GM18858 (cell line): Measurements from ENCODE around the gene DDTL.
"Not testable (repeated sequence)": the region's sequence is repeated elsewhere in the genome, so short reads cannot be mapped to it uniquely, and the experiment has no call there.

Experiments
- ATAC-seq: cut with Tn5 transposase; IDR thresholded peaks from one replicate; pipeline ENCODE4 v1.9.1; 2021; ENCODE audit not compliant: unreplicated experiment

Gene DDTL

GRCh38 chr22:23969071-23969470 lies 2.4 kb downstream of the DDTL start:
- ATAC-seq, result no peak

GRCh38 chr22:23970201-23970641 lies 3.5 kb downstream of the DDTL start:
- no peak for ATAC-seq

- ATAC-seq, result no peak
Observed at GRCh38 chr22:23970816-23971486, 4.3 kb downstream of the DDTL start.

- ATAC-seq, result not testable (repeated sequence)
Observed at GRCh38 chr22:23971927-23972326, 5.2 kb downstream of the DDTL start.

- ATAC-seq, result peak; percentile 68
Observed at GRCh38 chr22:23974345-23974744, 7.7 kb downstream of the DDTL start, which contains the start of gene DDT. DDT (minus strand) TSS chr22:23974441; CDS start chr22:23974414, 27 bp downstream.

- ATAC-seq, result peak; percentile 16
Observed at GRCh38 chr22:23974836-23975352, 8.2 kb downstream of the DDTL start.

GRCh38 chr22:23977304-23977703 lies 10.6 kb downstream of the DDTL start:
- not testable (repeated sequence) for ATAC-seq

- ATAC-seq, result not testable (repeated sequence)
Observed at GRCh38 chr22:23979557-23980240, 13.0 kb downstream of the DDTL start, which contains the start of gene GSTT2. GSTT2 (plus strand) TSS chr22:23980134.

- not testable (repeated sequence) for ATAC-seq
Observed at GRCh38 chr22:23980567-23980966, 13.9 kb downstream of the DDTL start.

GRCh38 chr22:23984430-23984829 lies 17.7 kb downstream of the DDTL start:
- no peak for ATAC-seq

- ATAC-seq, result not testable (repeated sequence)
Observed at GRCh38 chr22:23986089-23986488, 19.4 kb downstream of the DDTL start.

GRCh38 chr22:23986538-23987178 lies 20.0 kb downstream of the DDTL start:
- not testable (repeated sequence) for ATAC-seq

GRCh38 chr22:23989583-23990244 lies 23.0 kb downstream of the DDTL start:
- ATAC-seq, result not testable (repeated sequence)

- ATAC-seq, result not testable (repeated sequence)
Observed at GRCh38 chr22:23993080-23993479, 26.4 kb downstream of the DDTL start.

GRCh38 chr22:23993581-23994177 lies 27.0 kb downstream of the DDTL start:
- ATAC-seq, result not testable (repeated sequence)

- no peak for ATAC-seq
Observed at GRCh38 chr22:23997092-23997491, 30.4 kb downstream of the DDTL start.

- not testable (repeated sequence) for ATAC-seq
Observed at GRCh38 chr22:23999779-24000178, 33.1 kb downstream of the DDTL start.

GRCh38 chr22:24001314-24001713 lies 34.6 kb downstream of the DDTL start:
- no peak for ATAC-seq

- no peak for ATAC-seq
Observed at GRCh38 chr22:24002272-24002671, 35.6 kb downstream of the DDTL start.

GRCh38 chr22:24002851-24003250 lies 36.2 kb downstream of the DDTL start:
- no peak for ATAC-seq

GRCh38 chr22:24003887-24004286 lies 37.2 kb downstream of the DDTL start:
- no peak for ATAC-seq
